Skin of body (tissue), 2 donors: Measurements from ENCODE around the gene MFAP3. TPM values are rescaled to one million over a fixed set of nuclear protein-coding genes. Genes with fewer than 3 reads are reported as not detected.

Source experiments
- DNase-seq: peaks from one replicate; lab custom pipeline; 2025; lab: John Stamatoyannopoulos, UW
- total RNA-seq: library from RNA; depleted of rRNA; stranded (reverse); fragments of >200 nt; gene quantifications from one replicate; pipeline ENCODE4 v1.2.3, GENCODE V29; 2014

Gene MFAP3
- total RNA-seq, 1 donor from 2014 or later: 67.9 TPM

GRCh38 chr5:154090656-154091055 is 51.9 kb downstream of the MFAP3 start:
- no peak for DNase-seq

GRCh38 chr5:154092356-154093141 is 53.8 kb downstream of the MFAP3 start:
- DNase-seq: peak; percentile 44

- no peak for DNase-seq
These were observed 54.4 kb downstream of the MFAP3 start for GRCh38 chr5:154093142-154093532.

GRCh38 chr5:154095904-154096303 is 57.1 kb downstream of the MFAP3 start:
- DNase-seq: no peak

GRCh38 chr5:154097031-154097430 is 58.3 kb downstream of the MFAP3 start:
- no peak for DNase-seq

GRCh38 chr5:154098465-154098864 is 59.7 kb downstream of the MFAP3 start:
- no peak for DNase-seq

- DNase-seq: no peak
These were observed 62.4 kb downstream of the MFAP3 start for GRCh38 chr5:154101184-154101583.

- DNase-seq: peak; percentile 12
These were observed 64.5 kb downstream of the MFAP3 start for GRCh38 chr5:154103233-154103632.

Other genes starting within 250 kb of the MFAP3 start
- 27.2 TPM for gene FAM114A2, start 57 bp upstream of the MFAP3 start, total RNA-seq
- gene GALNT10, start 151.8 kb downstream of the MFAP3 start, total RNA-seq: 6.9 TPM